ENCODE data around the gene ADGRB3.

GRCh38 chr6:69303382-69303781, 668.3 kb downstream of the ADGRB3 start:
- TF ChIP-seq E2F6 (IDR thresholded peaks at IDR 0.05; ENCODE audit: borderline replicate concordance, low read depth) = no peak
- TF ChIP-seq CTCF (IDR thresholded peaks at IDR 0.05) = no peak
- TF ChIP-seq RCOR1 (IDR thresholded peaks at IDR 0.05; ENCODE audit: low read depth, low read length) = no peak
- TF ChIP-seq ESRRA (IDR thresholded peaks at IDR 0.05; ENCODE audit: borderline replicate concordance, low read length) = no peak
- TF ChIP-seq POLR2A (IDR thresholded peaks at IDR 0.05; ENCODE audit: low read length) = no peak
- no peak for TF ChIP-seq HDAC2 (IDR thresholded peaks at IDR 0.05)
- TF ChIP-seq MAFK (IDR thresholded peaks at IDR 0.05; ENCODE audit: partially characterized antibody) = peak; percentile 38
- no peak for TF ChIP-seq USF2 (IDR thresholded peaks at IDR 0.05)
- TF ChIP-seq TP53 (CRISPR knock-in tag; IDR thresholded peaks at IDR 0.05) = no peak
- no peak for TF ChIP-seq RAD21 (conservative IDR thresholded peaks at IDR 0.05 in 1 of 2, IDR thresholded peaks at IDR 0.05 in 1 of 2)

All from A549 (cell line).